ENCODE data around the gene SYNGAP1. TPM values are rescaled to one million over a fixed set of nuclear protein-coding genes. Genes with fewer than 3 reads are reported as not detected.

Gene SYNGAP1
- total and polyA plus RNA-seq, 2 of the 8 experiments (the other 6 are each of a cell fraction or from before 2014, with no cell fraction given) = 31.0 to 101 TPM

DNA sequence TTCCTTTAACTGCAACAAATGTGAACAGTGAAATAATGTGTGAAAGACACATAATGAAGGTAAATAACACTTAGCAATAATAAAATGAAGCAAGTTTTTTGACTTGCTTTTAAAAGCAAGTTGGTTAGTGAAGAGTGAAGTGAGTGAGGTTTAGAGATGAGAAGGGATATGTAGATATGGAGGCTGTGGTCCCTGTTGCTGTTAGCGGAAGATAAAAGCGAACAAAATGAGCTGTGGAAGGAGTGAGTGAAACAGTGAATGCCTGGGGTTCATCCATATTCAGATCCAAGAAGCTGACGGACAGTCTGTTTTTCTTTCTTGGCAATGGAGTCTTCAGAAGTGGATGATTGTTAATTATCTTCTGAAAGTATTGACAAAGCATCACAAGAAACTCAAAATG is 58.0 kb downstream of the SYNGAP1 start (continued):
- TF ChIP-seq CHD7 (IDR thresholded peaks at IDR 0.05; ENCODE audit: insufficient replicate concordance, low read length) (no peak), BRCA1 (IDR thresholded peaks at IDR 0.05; ENCODE audit: low read depth, low read length) (no peak), BACH1 (IDR thresholded peaks at IDR 0.05; ENCODE audit: low read length) (no peak), FOSL1 (IDR thresholded peaks at IDR 0.05; ENCODE audit: insufficient read depth, low read depth, low read length) (no peak), E2F6 (IDR thresholded peaks at IDR 0.05) (no peak), EP300 (IDR thresholded peaks at IDR 0.05; ENCODE audit: borderline replicate concordance in 1 of 2, low read depth in 2 of 2, low read length in 2 of 2) (no peak)
- TF ChIP-seq, protein P1, sequence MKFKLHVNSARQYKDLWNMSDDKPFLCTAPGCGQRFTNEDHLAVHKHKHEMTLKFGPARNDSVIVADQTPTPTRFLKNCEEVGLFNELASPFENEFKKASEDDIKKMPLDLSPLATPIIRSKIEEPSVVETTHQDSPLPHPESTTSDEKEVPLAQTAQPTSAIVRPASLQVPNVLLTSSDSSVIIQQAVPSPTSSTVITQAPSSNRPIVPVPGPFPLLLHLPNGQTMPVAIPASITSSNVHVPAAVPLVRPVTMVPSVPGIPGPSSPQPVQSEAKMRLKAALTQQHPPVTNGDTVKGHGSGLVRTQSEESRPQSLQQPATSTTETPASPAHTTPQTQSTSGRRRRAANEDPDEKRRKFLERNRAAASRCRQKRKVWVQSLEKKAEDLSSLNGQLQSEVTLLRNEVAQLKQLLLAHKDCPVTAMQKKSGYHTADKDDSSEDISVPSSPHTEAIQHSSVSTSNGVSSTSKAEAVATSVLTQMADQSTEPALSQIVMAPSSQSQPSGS (IDR thresholded peaks at IDR 0.05; ENCODE audit: low read length) = no peak
